GM10266 (cell line): Measurements from ENCODE around the gene IQCH.

Experiments used
- DNase-seq: peaks from one replicate; pipeline ENCODE4 v3.0.0; 2012; ENCODE audit errors: extremely low spot score
- CTCF ChIP-seq: IDR thresholded peaks from 2 replicates; pipeline ENCODE4 v1.5.1; 2012; ENCODE audit warnings: mild to moderate bottlenecking, low read depth; ENCODE audit not compliant: control insufficient read depth, insufficient read depth; ENCODE audit errors: missing control alignments

Gene IQCH

GRCh38 chr15:67547064-67547463 is 292.5 kb downstream of the IQCH start:
- no peak for DNase-seq
- TF ChIP-seq CTCF = no peak

- no peak for TF ChIP-seq CTCF
- no peak for DNase-seq
Measured at GRCh38 chr15:67547836-67548235, 293.2 kb downstream of the IQCH start.

DNA sequence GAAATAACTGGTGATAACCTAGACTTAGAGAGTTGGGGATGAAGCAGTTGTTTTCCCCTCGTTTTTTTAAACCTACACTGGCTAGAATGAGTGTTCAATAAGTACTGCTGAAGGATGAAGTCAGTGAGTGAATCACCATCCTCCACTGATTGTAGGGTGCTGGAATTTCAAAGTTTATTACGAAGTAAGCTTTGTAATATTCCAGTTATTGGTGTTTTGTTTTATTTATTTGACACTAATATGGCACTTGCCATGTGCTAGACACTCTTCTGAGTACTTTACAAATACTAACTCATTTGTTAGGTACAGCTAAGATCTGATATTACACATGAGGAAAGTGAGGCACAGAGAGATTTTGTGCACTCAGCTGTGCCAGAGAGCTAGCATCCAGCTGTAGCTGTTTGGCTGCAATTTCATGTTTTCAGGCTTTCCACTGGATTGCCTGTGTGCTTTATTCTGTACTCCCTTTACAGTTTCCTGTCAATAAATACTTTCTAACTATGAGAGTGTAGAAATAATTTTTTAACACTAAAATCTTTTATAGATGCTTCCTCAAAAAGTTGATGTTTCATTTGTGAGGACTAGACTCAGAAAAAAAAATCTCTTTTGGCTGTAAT is 293.8 kb downstream of the IQCH start:
- TF ChIP-seq CTCF = no peak
- DNase-seq = no peak

- TF ChIP-seq CTCF = no peak
- no peak for DNase-seq
Measured at GRCh38 chr15:67548862-67549651, 294.5 kb downstream of the IQCH start.

DNA sequence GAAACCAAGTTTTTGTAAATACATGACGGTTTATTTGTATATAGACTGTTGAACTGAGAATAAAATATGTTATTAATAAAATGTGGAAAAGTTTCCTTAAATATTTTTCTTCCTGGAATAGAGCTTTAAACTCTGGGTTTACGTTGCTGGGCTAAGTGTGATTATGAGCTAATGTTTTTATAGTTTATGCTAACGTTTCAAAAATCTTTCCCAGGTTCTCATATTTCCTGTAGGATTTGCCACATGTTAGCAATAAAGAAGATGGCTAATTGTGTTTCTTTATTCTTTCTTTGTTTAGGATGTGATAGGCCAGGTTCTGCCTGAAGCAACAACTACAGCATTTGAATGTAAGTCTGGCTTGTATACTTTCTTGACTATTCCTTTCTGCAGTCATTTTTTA is 295.1 kb downstream of the IQCH start:
- no peak for DNase-seq
- TF ChIP-seq CTCF = no peak

DNA sequence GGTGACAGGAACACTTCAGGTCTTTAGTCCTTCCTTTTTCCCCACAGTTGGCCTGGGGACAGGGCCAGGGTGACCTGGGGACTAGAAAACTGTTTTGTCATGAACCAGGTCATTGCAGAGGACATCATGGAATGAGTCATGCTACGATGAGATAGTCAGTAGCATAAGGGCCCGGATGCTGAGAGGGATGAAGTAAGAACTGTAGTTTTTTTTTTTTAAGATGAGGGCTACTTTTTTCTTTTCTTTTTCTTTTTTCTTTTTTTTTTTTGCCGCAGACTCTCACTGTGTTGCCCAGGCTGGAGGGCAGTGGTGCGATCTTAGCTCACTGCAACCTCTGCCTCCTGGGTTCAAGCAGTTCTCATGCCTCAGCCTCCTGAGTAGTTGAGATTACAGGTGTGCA is 295.9 kb downstream of the IQCH start:
- DNase-seq = no peak
- no peak for TF ChIP-seq CTCF

GRCh38 chr15:67551207-67551743 is 296.7 kb downstream of the IQCH start:
- no peak for DNase-seq
- TF ChIP-seq CTCF = no peak
